DND-41 (cell line): ENCODE data around the gene TFCP2L1.

Experiments
- EZH2 ChIP-seq: IDR thresholded peaks from 3 replicates; pipeline ENCODE4 v1.6.1; 2012; ENCODE audit warnings: borderline replicate concordance, low read depth, mild to moderate bottlenecking, moderate library complexity, low read length, inconsistent platforms; ENCODE audit not compliant: severe bottlenecking
- TF ChIP-seq, protein P1 (sequence below): IDR thresholded peaks from 2 replicates; pipeline ENCODE4 v1.5.1; 2012; ENCODE audit warnings: borderline replicate concordance, low read length, moderate library complexity, mild to moderate bottlenecking; ENCODE audit not compliant: poor library complexity, severe bottlenecking; ENCODE audit errors: extremely low read depth

DNA sequence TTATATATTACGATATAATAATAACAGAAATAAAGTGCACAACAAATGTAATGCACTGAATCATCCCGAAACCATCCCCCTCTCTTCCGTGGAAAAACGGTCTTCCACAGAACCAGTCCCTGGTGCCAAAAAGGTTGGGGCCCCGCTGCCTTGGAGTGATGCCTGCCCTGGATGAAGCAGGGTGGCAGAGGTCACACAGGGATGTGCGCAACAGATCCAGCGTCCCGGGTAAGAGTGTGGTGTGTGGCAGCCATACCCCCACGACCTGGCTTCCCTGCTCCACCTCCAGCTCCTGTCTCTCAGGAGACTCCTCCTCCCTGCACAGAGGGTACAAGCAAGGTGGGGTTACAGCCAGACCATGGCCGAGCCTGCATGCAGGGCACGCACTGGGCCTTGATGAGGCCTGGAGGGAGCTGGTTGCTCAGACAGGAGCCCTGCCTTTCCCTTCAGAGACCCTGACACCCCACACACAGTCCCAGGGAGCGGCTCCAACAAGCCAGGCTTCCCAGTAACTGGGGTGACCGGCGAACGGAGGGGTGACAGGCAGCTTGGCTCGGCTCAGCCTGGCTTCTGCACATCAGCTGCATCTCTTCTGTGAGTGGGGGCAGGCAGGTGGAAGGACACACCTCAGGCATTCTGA lies 41.1 kb downstream of the TFCP2L1 start:
- TF ChIP-seq EZH2 = no peak
- TF ChIP-seq, protein P1, sequence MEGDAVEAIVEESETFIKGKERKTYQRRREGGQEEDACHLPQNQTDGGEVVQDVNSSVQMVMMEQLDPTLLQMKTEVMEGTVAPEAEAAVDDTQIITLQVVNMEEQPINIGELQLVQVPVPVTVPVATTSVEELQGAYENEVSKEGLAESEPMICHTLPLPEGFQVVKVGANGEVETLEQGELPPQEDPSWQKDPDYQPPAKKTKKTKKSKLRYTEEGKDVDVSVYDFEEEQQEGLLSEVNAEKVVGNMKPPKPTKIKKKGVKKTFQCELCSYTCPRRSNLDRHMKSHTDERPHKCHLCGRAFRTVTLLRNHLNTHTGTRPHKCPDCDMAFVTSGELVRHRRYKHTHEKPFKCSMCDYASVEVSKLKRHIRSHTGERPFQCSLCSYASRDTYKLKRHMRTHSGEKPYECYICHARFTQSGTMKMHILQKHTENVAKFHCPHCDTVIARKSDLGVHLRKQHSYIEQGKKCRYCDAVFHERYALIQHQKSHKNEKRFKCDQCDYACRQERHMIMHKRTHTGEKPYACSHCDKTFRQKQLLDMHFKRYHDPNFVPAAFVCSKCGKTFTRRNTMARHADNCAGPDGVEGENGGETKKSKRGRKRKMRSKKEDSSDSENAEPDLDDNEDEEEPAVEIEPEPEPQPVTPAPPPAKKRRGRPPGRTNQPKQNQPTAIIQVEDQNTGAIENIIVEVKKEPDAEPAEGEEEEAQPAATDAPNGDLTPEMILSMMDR = no peak
